Activated naive CD4-positive, alpha-beta T cell treated with anti-CD3 and anti-CD28 coated beads, Interleukin-2, amount 50 U/mL, for 24 hours (primary cell): ENCODE measurements around the gene PTDSS2.
"Not testable (repeated sequence)": the region's sequence is repeated elsewhere in the genome, so short reads cannot be mapped to it uniquely, and the experiment has no call there.

ENCODE experiments used
- H3K27ac Mint-ChIP-seq: one replicate; pipeline ENCODE4 v1.8.0; 2021; ENCODE audit warnings: mild to moderate bottlenecking, mixed read lengths
- H3K27me3 Mint-ChIP-seq: one replicate; pipeline ENCODE4 v1.8.0; 2021; ENCODE audit warnings: mixed read lengths
- H3K36me3 Mint-ChIP-seq: one replicate; pipeline ENCODE4 v1.8.0; 2021; ENCODE audit warnings: mixed read lengths
- H3K4me1 Mint-ChIP-seq: one replicate; pipeline ENCODE4 v1.8.0; 2021; ENCODE audit warnings: mixed read lengths
- H3K4me3 Mint-ChIP-seq: one replicate; pipeline ENCODE4 v1.8.0; 2021; ENCODE audit warnings: mild to moderate bottlenecking, mixed read lengths
- H3K9me3 Mint-ChIP-seq: one replicate; pipeline ENCODE4 v1.8.0; 2021; ENCODE audit warnings: mixed read lengths

PTDSS2 gene

DNA sequence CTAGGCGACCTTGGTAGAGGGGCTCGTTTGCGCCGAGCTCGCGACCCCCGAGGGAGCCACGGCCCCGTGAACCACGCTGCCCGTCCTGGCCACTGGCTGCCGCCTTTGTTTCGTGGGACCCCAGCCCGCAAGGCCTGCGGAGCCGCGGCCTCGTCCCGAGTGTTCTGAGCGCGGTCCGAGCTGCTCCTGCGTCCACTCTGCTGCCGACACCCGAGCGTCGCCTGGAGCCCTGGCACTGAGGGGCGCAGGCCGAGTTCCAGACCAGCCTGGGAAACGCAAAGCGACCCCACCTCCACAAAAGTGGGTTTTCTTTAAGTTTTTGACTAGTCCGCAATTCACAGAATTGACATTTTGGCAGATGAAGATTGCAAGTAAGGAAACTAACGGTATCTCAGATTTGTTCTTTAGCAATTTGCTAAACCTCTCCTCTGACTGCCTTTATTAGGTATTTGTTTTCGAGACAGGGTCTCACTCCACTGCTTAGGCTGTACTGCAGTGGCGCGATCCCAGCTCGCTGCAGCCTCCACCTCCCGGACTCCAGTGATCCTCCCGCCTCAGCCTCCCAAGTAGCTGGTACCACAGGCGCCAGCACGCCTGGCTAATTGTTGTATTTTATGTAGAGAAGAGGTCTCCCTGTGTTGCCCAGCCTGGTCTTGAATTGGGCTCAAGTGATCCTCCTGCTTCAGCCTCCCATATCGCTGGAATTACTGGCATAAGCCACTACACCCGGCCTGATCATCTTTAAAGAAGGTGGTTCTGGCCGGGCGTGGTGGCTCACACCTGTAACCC is 57.8 kb downstream of the PTDSS2 start:
- Mint-ChIP-seq H3K4me1 (peaks cover 20% of the 10 kb centered on the region), H3K27me3 (no peaks in the 10 kb centered on the region), H3K27ac (peak overlapping the region; percentile 46), H3K36me3 (peaks cover 1% of the 10 kb centered on the region), H3K4me3 (peak overlapping the region; percentile 98), H3K9me3 (no peaks in the 10 kb centered on the region)

GRCh38 chr11:508956-509355 is 58.9 kb downstream of the PTDSS2 start:
- no peaks in the 10 kb centered on the region for H3K9me3 Mint-ChIP-seq
- peaks cover 20% of the 10 kb centered on the region for H3K4me1 Mint-ChIP-seq
- H3K27me3 Mint-ChIP-seq = no peaks in the 10 kb centered on the region
- peaks cover 1% of the 10 kb centered on the region for H3K36me3 Mint-ChIP-seq
- no peak overlapping the region for H3K27ac Mint-ChIP-seq
- H3K4me3 Mint-ChIP-seq = peak overlapping the region; percentile 11

DNA sequence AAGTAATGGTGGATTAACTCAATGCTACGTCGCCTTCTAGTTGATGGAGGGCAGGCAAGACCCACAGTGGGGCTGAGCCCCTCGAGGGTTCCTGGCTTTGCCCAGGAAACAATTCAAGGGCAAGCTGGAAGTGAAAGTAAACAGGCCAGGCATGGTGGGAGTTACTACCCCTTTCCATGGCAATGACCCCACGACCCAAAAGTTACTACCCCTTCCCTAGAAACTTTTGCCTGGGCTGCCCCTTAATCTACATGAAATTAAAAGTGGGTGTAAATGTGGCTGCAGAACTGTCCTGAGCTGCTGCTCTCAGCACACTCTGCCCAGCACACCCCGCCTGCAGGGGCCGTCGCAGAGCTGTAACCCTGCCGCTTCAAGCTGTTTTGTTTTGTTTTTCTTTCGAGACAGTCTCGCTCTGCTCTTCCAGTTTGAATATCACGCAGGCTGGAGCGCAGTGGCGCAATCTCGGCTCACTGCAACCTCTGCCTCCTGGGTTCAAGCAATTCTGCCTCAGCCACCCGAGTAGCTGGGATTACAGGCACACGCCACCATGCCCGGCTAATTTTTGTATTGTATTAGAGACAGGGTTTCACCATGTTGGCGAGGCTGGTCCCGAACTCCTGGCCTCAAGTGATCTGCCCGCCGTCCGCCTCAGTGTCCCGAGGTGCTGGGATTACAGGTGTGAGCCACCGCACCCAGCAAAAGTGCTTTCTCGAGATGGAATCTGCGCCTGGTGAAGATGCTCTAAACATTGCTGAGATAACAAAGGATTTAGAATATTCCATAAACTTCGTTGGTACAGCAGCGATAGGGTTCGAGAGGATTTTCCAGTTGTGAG is 62.9 kb downstream of the PTDSS2 start:
- no peaks in the 10 kb centered on the region for H3K27me3 Mint-ChIP-seq
- H3K36me3 Mint-ChIP-seq = no peaks in the 10 kb centered on the region
- H3K4me1 Mint-ChIP-seq = peaks cover 3% of the 10 kb centered on the region
- no peaks in the 10 kb centered on the region for H3K9me3 Mint-ChIP-seq
- H3K4me3 Mint-ChIP-seq = no peak overlapping the region
- peak overlapping the region; percentile 83 for H3K27ac Mint-ChIP-seq

GRCh38 chr11:514606-515005 is 64.5 kb downstream of the PTDSS2 start:
- Mint-ChIP-seq H3K9me3 (no peaks in the 10 kb centered on the region), H3K4me3 (no peak overlapping the region), H3K36me3 (no peaks in the 10 kb centered on the region), H3K4me1 (peaks cover 4% of the 10 kb centered on the region), H3K27me3 (no peaks in the 10 kb centered on the region), H3K27ac (no peak overlapping the region)

GRCh38 chr11:515131-515530 is 65.1 kb downstream of the PTDSS2 start:
- H3K9me3 Mint-ChIP-seq = no peaks in the 10 kb centered on the region
- H3K4me1 Mint-ChIP-seq = peaks cover 4% of the 10 kb centered on the region
- peak overlapping the region; percentile 5 for H3K27ac Mint-ChIP-seq
- H3K27me3 Mint-ChIP-seq = no peaks in the 10 kb centered on the region
- H3K4me3 Mint-ChIP-seq = no peak overlapping the region
- H3K36me3 Mint-ChIP-seq = no peaks in the 10 kb centered on the region

DNA sequence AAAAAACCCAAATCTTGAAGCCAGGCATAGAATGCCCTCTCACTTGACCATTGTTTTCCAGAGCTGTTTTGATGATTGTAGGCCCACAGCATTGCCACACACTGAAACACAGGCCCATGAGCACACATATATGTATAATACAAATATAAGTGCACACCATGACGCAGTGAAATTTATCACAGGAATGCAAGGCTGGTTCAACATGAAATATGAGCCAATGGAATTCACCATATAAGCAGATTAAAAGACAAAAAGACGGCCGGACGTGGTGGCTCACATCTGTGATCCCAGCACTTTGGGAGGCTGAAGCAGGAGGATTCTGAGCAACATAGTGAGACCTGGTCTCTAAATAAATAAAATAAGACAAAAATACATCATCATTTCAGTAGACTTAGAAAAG is 66.3 kb downstream of the PTDSS2 start:
- H3K27me3 Mint-ChIP-seq = no peaks in the 10 kb centered on the region
- peaks cover 4% of the 10 kb centered on the region for H3K4me1 Mint-ChIP-seq
- peak overlapping the region; percentile 46 for H3K27ac Mint-ChIP-seq
- H3K9me3 Mint-ChIP-seq = no peaks in the 10 kb centered on the region
- no peak overlapping the region for H3K4me3 Mint-ChIP-seq
- H3K36me3 Mint-ChIP-seq = no peaks in the 10 kb centered on the region

DNA sequence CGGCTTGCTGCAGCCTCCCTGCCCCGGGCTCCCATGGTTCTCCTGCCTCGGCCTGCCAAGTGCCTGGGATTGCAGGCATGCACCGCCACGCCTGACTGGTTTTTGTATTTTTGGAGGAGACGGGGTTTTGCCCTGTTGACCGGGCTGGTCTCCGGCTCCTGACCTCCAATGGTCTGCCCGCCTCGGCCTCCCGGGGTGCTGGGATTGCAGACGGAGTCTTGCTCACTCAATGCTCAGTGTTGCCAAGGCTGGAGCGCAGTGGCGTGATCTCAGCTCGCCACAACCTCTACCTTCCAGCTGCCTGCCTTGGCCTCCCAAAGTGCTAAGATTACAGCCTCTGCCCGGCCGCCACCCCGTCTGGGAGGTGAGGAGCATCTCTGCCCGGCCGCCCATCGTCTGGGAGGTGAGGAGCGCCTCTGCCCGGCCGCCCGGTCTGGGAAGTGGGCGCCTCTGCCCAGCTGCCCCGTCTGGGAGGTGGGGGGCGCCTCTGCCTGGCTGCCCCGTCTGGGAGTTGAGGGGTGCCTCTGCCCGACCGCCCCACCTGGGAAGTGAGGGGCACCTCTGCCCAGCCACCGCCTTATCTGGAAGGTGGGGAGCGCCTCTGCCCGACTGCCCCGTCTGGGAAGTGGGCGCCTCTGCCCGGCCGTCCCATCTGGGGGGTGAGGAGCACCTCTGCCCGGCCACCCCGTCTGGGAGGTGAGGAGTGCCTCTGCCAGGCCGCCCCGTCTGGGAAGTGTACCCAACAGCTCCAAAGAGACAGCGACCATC is 67.0 kb downstream of the PTDSS2 start:
- H3K4me1 Mint-ChIP-seq, H3K36me3 Mint-ChIP-seq, H3K4me3 Mint-ChIP-seq, H3K27me3 Mint-ChIP-seq, H3K9me3 Mint-ChIP-seq, H3K27ac Mint-ChIP-seq: not testable (repeated sequence)

GRCh38 chr11:518463-519202 is 68.6 kb downstream of the PTDSS2 start:
- no peaks in the 10 kb centered on the region for H3K36me3 Mint-ChIP-seq
- H3K4me3 Mint-ChIP-seq = peak overlapping the region; percentile 80
- peaks cover 4% of the 10 kb centered on the region for H3K4me1 Mint-ChIP-seq
- H3K9me3 Mint-ChIP-seq = no peaks in the 10 kb centered on the region
- peak overlapping the region; percentile 84 for H3K27ac Mint-ChIP-seq
- H3K27me3 Mint-ChIP-seq = no peaks in the 10 kb centered on the region

DNA sequence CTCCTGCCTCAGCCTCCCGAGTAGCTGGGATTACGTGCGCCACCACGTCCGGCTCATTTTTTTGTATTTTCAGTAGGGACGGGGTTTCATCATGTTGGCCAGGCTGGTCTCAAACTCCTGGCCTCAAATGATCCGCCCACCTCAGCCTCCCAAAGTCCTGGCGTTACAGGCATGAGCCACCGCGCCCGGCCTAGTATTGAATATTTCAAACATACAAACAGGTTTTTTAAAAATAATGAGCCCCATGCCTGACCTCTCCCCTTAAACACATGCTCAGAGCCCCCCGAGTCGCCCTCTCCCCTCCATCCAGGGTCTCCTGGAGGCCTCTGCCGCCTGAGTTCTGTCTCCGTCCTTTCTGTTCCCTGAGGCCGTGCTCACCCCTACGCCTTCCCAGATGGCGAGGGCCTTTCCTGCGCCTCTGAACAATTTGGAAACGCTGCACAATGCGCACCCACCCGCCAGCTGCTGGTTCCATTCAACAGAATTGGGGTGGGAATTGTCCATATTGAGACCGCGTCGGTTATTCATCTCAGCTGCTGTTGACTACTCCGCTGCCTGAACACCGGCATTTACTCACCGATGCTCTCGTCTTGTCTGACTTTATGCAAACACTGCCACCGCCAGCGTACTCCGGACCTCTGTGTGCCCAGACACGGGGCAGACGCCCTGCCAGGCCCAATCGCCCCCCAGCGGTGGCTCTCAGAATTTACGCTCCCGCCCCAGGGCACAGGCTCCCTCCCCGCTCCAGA is 70.5 kb downstream of the PTDSS2 start:
- Mint-ChIP-seq H3K27ac (peak overlapping the region; percentile 12), H3K9me3 (no peaks in the 10 kb centered on the region), H3K27me3 (no peaks in the 10 kb centered on the region), H3K4me3 (no peak overlapping the region), H3K4me1 (peaks cover 4% of the 10 kb centered on the region), H3K36me3 (no peaks in the 10 kb centered on the region)

DNA sequence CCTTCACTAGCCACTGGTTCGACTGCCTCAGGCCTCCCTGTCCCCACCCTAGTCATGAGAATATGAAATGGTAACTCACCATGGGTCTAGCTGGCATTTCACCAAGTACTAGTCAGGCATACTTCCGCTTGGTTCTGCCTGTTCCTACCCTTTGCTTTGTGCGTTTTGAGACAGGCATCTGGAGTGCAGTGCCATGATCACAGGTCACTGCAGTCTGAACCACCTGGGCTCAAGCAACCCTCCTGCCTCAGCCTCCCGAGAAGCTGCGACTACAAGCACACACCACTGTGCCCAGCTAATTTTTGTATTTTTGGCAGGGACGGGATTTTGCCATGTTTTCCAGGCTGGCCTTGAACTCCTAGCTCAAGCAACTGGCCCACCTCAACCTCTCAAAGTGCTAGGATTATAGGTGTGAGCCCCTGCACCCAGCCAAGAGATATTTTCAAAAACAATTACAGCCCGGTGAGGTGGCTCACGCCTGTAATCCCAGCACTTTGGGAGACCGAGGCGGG is 71.2 kb downstream of the PTDSS2 start:
- H3K27ac Mint-ChIP-seq = no peak overlapping the region

DNA sequence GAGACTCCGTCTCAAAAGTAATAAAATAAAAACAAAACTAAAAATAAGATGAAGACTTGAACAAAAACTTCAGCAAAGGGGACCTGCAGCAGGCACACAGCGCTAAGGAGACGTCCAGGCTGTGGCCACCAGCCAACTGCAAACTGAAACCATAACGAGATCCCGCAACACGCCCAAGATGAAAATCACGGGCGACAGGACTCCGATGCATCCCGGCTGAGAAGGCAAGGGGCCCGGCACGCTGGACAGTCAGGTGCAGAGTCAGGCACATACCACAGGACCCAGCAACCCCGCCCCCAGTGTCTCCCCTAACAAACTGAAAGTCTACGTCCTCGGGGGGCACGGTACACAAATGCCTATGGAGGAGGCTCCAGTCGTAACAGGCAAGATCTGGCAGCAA is 76.1 kb downstream of the PTDSS2 start:
- no peaks in the 10 kb centered on the region for H3K9me3 Mint-ChIP-seq
- no peaks in the 10 kb centered on the region for H3K27me3 Mint-ChIP-seq
- no peak overlapping the region for H3K4me3 Mint-ChIP-seq
- H3K27ac Mint-ChIP-seq = peak overlapping the region; percentile 30
- H3K36me3 Mint-ChIP-seq = no peaks in the 10 kb centered on the region
- H3K4me1 Mint-ChIP-seq = no peaks in the 10 kb centered on the region

More for the DNA sequence above, 71.2 kb downstream of the PTDSS2 start:
- Mint-ChIP-seq H3K27me3 (no peaks in the 10 kb centered on the region), H3K4me1 (peaks cover 4% of the 10 kb centered on the region), H3K9me3 (no peaks in the 10 kb centered on the region), H3K36me3 (no peaks in the 10 kb centered on the region), H3K4me3 (no peak overlapping the region)

DNA sequence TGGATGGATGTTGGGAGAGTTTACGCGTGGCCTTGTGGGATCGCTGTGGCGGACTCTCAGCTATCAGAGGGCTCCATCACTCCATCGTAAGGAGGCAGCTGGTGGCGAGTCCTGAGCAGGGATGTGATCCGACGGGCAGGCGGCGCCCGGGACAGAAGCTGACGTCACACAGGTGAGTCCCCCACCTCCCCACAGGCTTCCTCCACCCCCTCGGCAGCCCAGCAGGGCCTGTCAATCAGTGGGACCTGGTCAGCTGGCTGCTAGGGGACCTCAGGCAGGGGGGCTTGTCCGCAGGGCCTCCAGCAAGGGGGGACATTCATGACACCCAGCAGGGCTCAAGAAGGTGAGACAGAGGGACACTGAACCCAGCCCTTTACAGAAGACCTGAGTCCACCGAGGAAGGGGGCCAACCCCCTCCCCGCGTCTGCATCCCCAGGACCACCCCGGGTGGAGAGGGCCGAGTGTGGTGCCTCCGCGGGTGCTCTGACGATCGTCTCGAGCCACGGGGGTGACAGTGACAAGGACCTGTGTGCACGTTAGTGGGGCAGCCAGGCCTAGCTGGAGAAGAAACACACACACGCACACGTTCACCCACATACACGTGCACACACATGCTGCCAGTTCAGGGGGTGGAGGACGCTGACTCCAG is 78.2 kb downstream of the PTDSS2 start:
- H3K27ac Mint-ChIP-seq = no peak overlapping the region
- H3K27me3 Mint-ChIP-seq = no peaks in the 10 kb centered on the region
- H3K9me3 Mint-ChIP-seq = no peaks in the 10 kb centered on the region
- no peaks in the 10 kb centered on the region for H3K36me3 Mint-ChIP-seq
- H3K4me1 Mint-ChIP-seq = no peaks in the 10 kb centered on the region
- no peak overlapping the region for H3K4me3 Mint-ChIP-seq

GRCh38 chr11:528815-529727 is 79.0 kb downstream of the PTDSS2 start:
- no peak overlapping the region for H3K27ac Mint-ChIP-seq
- H3K4me1 Mint-ChIP-seq = no peaks in the 10 kb centered on the region
- no peaks in the 10 kb centered on the region for H3K27me3 Mint-ChIP-seq
- no peaks in the 10 kb centered on the region for H3K36me3 Mint-ChIP-seq
- H3K4me3 Mint-ChIP-seq = no peak overlapping the region
- H3K9me3 Mint-ChIP-seq = no peaks in the 10 kb centered on the region
